ENCODE measurements around the gene ACACA.
"Not testable (repeated sequence)": the region's sequence is repeated elsewhere in the genome, so short reads cannot be mapped to it uniquely, and the experiment has no call there.

The ACACA gene

GRCh38 chr17:37392024-37392590, 14.5 kb downstream of the ACACA start:
- no peak for DNase-seq

- DNase-seq = no peak
Measured at GRCh38 chr17:37391146-37391545, 15.5 kb downstream of the ACACA start.

GRCh38 chr17:37389160-37389559, 17.5 kb downstream of the ACACA start:
- DNase-seq = no peak

GRCh38 chr17:37388266-37388665, 18.4 kb downstream of the ACACA start:
- DNase-seq = no peak

- DNase-seq = no peak
Measured at GRCh38 chr17:37386462-37386861, 20.2 kb downstream of the ACACA start.

- no peak for DNase-seq
Measured at GRCh38 chr17:37385474-37385990, 21.1 kb downstream of the ACACA start.

GRCh38 chr17:37384560-37385149, 22.0 kb downstream of the ACACA start:
- DNase-seq = no peak

- DNase-seq = no peak
Measured at GRCh38 chr17:37382056-37382455, 24.6 kb downstream of the ACACA start.

- no peak for DNase-seq
Measured at GRCh38 chr17:37375706-37376105, 30.9 kb downstream of the ACACA start, which contains the start of gene C17orf78. C17orf78 (plus strand) TSS chr17:37375985; CDS start chr17:37376093, 108 bp downstream.

GRCh38 chr17:37373530-37374159, 33.0 kb downstream of the ACACA start:
- DNase-seq = peak in 10 of 14 donors; percentile 0 to 57 (median 30)

GRCh38 chr17:37368577-37368976, 38.1 kb downstream of the ACACA start:
- no peak for DNase-seq

- DNase-seq = no peak
Measured at GRCh38 chr17:37365589-37365988, 41.0 kb downstream of the ACACA start.

- DNase-seq = no peak
Measured at GRCh38 chr17:37361543-37361942, 45.1 kb downstream of the ACACA start.

GRCh38 chr17:37360632-37361031, 46.0 kb downstream of the ACACA start:
- DNase-seq = no peak

- peak in 1 of 14 donors; percentile 45 for DNase-seq
Measured at GRCh38 chr17:37359682-37360188, 46.9 kb downstream of the ACACA start.

GRCh38 chr17:37358830-37359681, 47.6 kb downstream of the ACACA start:
- DNase-seq = peak; percentile 17 to 98 (median 90)

- peak in 13 of 14 donors; percentile 15 to 77 (median 55) for DNase-seq
Measured at GRCh38 chr17:37358098-37358829, 48.4 kb downstream of the ACACA start.

- DNase-seq = not testable (repeated sequence)
Measured at GRCh38 chr17:37356796-37357569, 49.7 kb downstream of the ACACA start.

- not testable (repeated sequence) for DNase-seq
Measured at GRCh38 chr17:37346863-37347402, 59.7 kb downstream of the ACACA start.

- DNase-seq = no peak
Measured at GRCh38 chr17:37344519-37344918, 62.1 kb downstream of the ACACA start.

- no peak for DNase-seq
Measured at GRCh38 chr17:37342589-37342988, 64.0 kb downstream of the ACACA start.
